ENCODE results near the gene HOXD10.

The HOXD10 gene

GRCh38 chr2:176115883-176116813, at the start of gene HOXD10:
TSS of gene HOXD10 (plus strand) at chr2:176116778. CDS start at chr2:176116834, 56 bp downstream.
- DNase-seq (ENCODE audit: low read depth in 2 of 2), result no peak

DNA sequence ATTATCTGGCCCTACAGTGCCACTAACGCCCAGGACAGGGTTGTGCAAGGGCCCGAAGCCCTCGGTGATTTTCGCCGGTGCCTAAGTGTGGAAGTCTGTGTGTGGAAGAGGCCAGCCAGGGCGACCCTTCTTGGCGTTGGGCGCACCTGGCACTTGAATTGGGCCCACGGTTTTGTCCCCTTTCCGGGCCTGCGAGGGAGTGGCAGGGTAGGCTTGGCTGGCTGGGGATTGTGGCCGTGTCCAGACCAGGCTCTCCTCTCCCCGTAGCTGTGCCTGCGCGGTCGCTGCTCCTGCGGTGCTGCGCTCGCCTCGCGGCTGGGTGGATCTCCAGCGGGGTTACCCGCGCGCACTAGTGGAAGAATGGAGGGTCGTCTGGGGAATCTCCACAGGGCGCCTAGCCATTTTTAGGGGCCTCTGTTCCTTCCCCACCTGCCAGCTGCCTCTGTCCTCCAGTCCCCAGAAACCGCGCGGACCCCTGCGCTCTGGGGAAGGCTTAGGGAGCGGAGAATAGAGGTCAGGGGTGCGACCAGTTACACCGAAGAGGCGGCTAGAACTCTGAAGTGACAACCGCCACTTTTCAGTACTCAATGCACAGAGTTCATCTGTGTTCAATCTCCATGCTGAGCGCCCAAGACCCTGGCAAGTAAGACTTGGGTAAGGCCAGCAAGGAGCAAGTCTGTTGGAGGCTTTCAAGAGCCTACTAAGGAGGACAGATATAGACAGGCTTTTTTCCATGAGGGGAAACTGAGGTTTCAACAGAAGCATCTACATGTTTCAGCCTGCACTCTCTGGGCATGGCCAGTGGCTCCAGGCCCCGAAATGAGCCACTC, 48.8 kb upstream of the HOXD10 start:
- no peak for DNase-seq (ENCODE audit: low read depth in 2 of 2)

DNA sequence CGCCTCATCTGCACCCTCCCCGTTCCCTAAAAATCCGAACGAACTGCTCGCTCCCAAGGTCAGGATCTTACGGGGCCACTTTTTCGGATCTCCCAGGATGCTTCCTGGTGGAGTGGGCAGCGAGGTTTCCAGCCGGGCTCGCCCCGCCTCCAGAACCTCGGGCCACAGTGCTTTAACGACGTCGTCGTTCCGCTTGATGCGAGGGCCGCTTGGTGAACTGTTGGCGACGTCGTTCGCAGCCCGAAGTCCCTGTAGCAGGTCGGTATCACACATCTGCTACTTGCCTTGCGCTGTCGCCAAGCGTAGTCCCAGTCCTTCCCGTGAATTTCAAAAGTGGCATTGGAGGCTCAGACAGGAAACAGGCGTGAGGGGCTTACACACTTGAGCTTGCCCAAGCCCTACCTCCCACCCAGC, 48.2 kb upstream of the HOXD10 start:
- DNase-seq (ENCODE audit: low read depth in 2 of 2), result no peak

DNA sequence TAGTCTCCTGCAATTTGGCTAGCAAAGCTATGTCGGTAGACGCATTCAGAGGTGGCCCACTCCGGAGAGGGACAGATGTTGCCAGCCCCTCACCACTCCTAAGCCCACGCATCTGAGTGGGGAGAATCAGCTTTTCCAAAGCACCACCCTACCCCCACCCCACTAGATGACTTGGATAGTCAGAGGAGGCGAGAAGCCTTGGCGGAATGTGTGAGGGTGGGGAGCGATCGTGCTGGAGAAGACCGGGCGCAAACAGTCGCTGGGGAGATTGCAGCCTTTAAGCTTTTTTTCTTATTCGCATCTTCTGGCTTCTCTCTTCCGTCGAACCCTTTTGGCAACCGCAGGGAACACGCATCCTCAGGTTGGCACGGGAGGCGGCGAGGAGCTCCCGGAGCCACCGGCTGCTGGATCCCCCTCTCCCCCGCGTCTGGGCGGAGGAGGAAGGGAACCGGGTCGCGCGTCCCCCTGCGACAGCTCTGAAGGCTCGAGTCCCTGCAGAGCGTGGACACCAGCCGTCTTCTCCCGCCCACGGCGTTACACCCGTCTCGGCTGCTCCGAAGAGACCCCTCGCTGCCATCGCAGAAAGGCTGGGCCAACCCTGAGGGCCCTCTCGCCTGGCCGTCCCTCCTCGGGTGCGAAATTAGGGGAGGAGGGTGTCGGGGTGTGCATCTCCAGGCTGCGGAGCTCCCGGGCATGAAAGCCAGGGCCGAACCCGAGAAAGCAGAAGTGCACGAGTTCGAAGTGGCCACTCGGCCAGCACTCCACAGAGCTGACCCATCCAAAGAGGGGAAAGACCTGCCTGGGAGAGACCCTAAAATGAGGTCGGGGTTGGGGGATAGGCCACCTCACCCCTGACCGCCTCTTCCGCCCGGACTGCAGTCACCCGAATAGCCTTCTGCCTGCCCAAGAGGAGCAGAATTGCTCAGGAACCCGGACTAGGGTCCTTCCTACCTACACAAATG, 45.0 kb upstream of the HOXD10 start:
- no peak for DNase-seq (ENCODE audit: low read depth in 2 of 2)

- DNase-seq (ENCODE audit: low read depth in 2 of 2), result no peak
Measured at GRCh38 chr2:176072292-176072669, 44.3 kb upstream of the HOXD10 start.

- no peak for DNase-seq (ENCODE audit: low read depth in 2 of 2)
Measured at GRCh38 chr2:176072951-176073904, 43.4 kb upstream of the HOXD10 start.

GRCh38 chr2:176074919-176075425, 41.6 kb upstream of the HOXD10 start:
- DNase-seq (ENCODE audit: low read depth in 2 of 2), result no peak

DNA sequence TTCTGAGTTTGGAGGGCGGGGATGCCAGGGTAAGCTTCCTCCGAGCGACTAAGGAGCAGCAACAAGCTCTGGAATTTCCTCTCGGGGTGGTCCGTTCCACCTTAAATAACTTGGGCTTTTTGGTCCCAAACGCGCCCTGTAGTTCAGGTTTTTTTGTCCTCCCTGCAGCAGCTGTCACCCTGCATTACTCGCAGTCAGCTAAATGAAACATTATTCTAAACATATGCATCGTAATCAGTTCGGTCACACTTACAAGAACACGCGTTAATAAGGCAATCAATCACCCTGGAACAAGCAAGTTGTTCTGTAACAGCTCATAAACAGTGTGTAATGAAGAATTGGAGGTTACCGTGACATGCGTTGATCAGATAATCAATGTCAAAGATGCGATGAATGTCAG, 41.1 kb upstream of the HOXD10 start:
- no peak for DNase-seq (ENCODE audit: low read depth in 2 of 2)

- no peak for DNase-seq (ENCODE audit: low read depth in 2 of 2)
Measured at GRCh38 chr2:176076063-176076462, 40.5 kb upstream of the HOXD10 start.

- no peak for DNase-seq (ENCODE audit: low read depth in 2 of 2)
Measured at GRCh38 chr2:176076796-176077195, 39.8 kb upstream of the HOXD10 start.

DNA sequence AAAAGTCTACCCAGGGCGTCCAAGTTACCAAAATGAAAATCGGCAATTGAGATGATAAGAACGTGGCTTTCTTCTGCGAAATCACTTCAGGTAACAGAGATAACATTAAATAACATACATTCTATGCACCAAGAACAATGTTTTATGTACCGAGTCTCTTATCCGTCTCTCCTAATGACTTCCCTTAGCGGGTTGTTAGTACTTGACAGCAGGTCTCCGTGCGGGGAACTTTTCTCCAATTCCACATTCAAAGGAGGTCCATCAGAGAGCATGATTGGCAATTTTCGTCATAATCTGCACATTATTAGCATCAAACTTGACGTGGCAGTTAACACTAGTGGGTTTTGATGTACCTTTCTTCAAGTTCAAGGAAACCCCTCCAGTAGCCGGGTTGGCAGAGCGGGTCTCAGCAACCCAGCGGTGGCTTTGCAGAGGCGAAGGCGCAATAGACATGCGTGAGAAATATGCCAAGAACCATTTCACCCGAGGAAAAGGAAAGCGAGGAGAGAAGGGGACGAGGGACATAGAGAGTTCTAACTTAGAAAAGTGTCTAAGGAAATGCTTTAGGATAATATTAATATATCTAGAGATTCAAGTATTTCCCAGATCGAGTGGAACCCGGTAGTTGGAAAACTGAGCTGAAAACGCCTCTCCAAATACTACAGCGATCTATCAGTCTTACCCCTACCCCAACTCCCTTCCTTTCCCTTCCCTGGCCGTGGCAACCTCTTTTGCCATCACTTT, 37.9 kb upstream of the HOXD10 start:
- no peak for DNase-seq (ENCODE audit: low read depth in 2 of 2)

DNA sequence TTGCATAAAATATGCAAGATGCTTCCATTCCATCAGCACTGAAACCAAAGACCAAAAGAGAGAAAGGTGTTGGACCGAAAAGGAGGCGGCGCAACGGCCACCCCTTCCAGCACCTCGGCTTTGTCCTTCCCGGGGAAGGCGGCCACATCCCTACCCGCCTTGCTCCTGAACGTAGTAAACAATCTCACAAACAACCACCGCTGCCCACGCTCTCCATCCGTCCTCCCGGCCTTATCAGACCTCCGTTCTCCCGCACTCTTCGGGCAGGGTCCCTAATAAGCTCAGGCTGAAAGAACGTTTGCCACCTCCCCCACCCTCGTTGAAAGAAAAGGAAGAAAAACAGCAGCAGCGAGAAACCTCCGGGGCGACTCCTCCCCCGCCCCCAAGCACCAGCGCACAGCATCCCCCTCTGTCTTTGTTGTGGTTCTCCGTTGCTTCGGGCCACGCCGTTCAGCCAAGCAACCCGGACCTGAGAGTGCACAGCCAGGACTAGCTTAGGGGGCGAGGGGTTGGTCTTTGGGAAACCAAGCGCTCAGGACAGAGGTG, 37.2 kb upstream of the HOXD10 start:
- no peak for DNase-seq (ENCODE audit: low read depth in 2 of 2)

GRCh38 chr2:176079831-176080539, 36.6 kb upstream of the HOXD10 start:
- no peak for DNase-seq (ENCODE audit: low read depth in 2 of 2)

DNA sequence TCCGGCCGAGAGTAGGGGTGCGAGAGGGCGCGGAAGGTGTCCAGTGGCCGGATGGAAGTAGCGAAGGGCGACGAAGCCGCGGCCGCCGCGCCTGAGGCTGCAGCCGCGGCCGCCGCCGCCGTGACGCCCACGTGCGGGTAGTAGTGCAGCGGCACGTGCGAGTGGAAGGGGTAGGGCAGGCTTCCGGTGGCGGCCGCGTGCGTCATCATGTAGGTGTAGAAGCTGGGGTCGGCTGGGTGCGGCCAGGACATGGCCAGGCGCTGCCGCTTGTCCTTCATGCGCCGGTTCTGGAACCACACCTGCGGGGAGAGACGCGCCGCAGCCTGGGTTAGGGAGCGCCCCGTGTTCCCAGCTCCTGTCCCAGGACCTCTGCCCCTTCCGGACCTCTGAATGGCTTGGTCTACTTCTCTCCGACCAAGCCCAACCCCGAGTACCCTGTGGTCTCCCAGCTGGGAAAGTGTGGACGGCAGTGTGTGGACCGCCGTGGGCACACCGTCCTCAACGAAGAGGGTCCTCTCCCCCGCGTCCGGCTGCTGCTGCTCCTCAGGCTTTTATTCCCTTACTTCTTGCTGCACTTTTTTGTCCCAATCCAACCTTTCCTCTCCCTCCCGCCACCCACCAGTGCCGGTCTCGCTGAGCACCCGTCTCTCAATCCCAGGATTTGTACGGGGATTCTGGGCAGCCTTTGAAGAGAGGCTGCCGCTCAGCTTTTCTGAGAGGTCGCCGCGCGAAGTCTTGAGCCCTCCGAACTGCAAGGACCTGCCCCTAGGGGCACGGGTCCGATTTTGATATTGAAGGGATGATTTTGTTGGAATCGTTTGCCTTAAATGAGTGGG, 35.8 kb upstream of the HOXD10 start:
- DNase-seq (ENCODE audit: low read depth in 2 of 2), result no peak

- no peak for DNase-seq (ENCODE audit: low read depth in 2 of 2)
Measured at GRCh38 chr2:176081376-176081836, 35.2 kb upstream of the HOXD10 start.

DNA sequence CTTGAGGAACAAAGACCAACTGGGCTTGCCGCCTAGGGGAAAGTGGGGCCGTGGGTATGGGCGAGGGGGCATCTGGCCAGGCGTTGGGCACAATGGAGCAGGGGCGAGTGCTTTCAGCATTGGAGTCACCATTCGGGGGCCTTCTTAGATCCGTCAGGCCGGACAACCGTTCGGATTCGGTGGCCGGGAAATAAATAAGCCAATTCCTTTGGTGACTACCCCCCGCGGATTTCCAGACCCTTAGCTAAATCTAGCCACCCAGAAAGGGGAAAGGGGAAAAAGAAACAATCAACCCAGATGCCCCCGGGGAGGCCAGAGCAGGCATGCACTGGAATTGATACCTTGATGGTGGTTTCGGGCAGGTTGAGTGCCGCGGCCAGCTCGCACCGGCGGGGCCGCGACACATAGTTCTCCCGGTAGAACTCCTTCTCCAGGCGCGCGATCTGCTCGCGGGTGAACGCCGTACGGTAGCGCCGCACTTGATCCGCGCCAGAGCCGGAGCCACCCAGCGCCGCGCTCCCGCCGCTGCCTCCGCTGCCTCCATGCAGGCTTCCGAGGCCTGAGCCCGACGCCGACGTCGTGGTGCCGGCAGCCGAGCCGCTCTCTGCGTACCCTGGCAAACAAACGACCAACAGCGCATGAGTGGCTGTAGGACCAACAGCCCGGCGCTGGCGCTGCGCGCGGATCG, 34.6 kb upstream of the HOXD10 start:
- DNase-seq (ENCODE audit: low read depth in 2 of 2), result no peak

- DNase-seq (ENCODE audit: low read depth in 2 of 2), result no peak
Measured at GRCh38 chr2:176082525-176082823, 34.1 kb upstream of the HOXD10 start.

All from stimulated activated CD8-positive, alpha-beta memory T cell treated with anti-CD3 and anti-CD28 coated beads, Interleukin-7, amount 100 ng/mL, for 4 hours (primary cell).